ENCODE data around the gene AHCYL1. TPM values are rescaled to one million over a fixed set of nuclear protein-coding genes. Genes with fewer than 3 reads are reported as not detected.
A peak's percentile ranks its signal among the peaks of the same experiment; 100 is the strongest.

AHCYL1 gene
- polyA plus RNA-seq, 1 donor (not counting 4 experiments of a cell fraction or from before 2014, with no cell fraction given): 64.8 TPM

DNA sequence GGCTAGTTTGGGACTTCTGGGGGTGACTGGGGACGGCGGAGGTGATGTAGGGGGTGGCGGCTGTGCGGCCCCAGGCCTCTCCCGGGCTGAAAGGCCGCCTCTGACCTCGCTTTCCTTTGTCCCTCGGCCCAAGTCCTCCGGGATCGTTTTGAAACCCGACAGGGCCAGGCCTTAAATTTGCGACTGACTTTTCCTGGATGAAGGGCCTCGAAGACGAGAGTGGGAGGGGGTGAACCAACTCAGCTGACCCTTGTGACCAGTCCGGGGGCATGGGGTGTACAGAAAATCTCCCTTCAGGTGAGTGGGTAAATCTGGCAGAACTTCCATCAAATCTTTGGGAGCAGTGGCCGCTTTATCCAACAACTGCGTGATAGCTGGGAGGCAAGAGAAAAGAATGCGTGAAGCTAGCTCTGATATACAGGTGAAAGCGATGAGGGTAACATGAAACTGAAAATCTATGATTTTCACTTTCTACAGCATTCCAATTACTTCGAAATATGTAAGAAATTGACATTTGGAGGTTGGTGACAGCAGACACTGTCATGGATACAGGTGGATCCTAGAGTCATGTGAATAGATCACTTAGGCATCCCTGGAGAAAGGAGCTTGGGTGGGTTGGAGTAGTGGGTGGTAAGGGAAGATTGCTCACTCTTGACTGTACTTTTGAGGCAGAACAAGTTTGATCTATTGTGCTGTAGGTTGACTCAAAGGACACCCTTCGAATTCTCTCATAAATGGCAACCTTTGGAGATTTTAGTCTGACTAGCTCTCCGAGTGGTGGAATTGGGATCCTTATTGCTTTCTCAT, 885 bp downstream of the AHCYL1 start:
- H3K4me3 ChIP-seq (ENCODE audit: control insufficient read depth in 2 of 3, extremely low read depth in 1 of 3, insufficient read depth in 2 of 3, low read depth in 1 of 3, low read length in 3 of 3): peak overlapping the region; percentile 84 to 93 (median 90)
- H3K4me1 ChIP-seq (ENCODE audit: control insufficient read depth, extremely low read depth, insufficient read depth, low read length): peaks cover 39% of the 10 kb centered on the region
- H4K20me1 ChIP-seq (ENCODE audit: control insufficient read depth, extremely low read depth, insufficient read depth, low read length): peaks cover 2% of the 10 kb centered on the region
- dilution Hi-C loops (cut with MboI; ENCODE audit: extremely low pct_ligation_motif_present, low sequenced_read_pairs): no loop called here
- H3K27me3 ChIP-seq (ENCODE audit: control insufficient read depth, extremely low read depth, insufficient read depth, low read length): no peaks in the 10 kb centered on the region
- peaks cover 39% of the 10 kb centered on the region for H3K79me2 ChIP-seq (ENCODE audit: control insufficient read depth, insufficient read depth, low read length)
- peak overlapping the region; percentile 96 for H3K4me2 ChIP-seq (ENCODE audit: control insufficient read depth, extremely low read depth, insufficient read depth, low read depth, low read length)
- DNase-seq (ENCODE audit: low read depth, low spot score): no peak
- no peaks in the 10 kb centered on the region for H3K9me1 ChIP-seq (ENCODE audit: control insufficient read depth, extremely low read depth, insufficient read depth, low read length)
- H3K9ac ChIP-seq (ENCODE audit: control insufficient read depth, extremely low read depth, insufficient read depth, low read length): peak overlapping the region; percentile 93
- no peaks in the 10 kb centered on the region for H3K36me3 ChIP-seq (ENCODE audit: control insufficient read depth in 2 of 2, extremely low read depth in 1 of 2, insufficient read depth in 2 of 2, low read length in 2 of 2)
- no peaks in the 10 kb centered on the region for H3K9me3 ChIP-seq (ENCODE audit: control insufficient read depth, low read depth, low read length)
- peak overlapping the region; percentile 61 for H2AFZ ChIP-seq (ENCODE audit: control insufficient read depth, low read length)
- peak overlapping the region; percentile 79 for H3K27ac ChIP-seq (ENCODE audit: control insufficient read depth, insufficient read depth, low read length)
- TF ChIP-seq, protein P1, sequence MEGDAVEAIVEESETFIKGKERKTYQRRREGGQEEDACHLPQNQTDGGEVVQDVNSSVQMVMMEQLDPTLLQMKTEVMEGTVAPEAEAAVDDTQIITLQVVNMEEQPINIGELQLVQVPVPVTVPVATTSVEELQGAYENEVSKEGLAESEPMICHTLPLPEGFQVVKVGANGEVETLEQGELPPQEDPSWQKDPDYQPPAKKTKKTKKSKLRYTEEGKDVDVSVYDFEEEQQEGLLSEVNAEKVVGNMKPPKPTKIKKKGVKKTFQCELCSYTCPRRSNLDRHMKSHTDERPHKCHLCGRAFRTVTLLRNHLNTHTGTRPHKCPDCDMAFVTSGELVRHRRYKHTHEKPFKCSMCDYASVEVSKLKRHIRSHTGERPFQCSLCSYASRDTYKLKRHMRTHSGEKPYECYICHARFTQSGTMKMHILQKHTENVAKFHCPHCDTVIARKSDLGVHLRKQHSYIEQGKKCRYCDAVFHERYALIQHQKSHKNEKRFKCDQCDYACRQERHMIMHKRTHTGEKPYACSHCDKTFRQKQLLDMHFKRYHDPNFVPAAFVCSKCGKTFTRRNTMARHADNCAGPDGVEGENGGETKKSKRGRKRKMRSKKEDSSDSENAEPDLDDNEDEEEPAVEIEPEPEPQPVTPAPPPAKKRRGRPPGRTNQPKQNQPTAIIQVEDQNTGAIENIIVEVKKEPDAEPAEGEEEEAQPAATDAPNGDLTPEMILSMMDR (optimal IDR thresholded peaks at IDR 0.05 in 1 of 3, IDR thresholded peaks at IDR 0.05 in 1 of 3, conservative IDR thresholded peaks at IDR 0.05 in 1 of 3; ENCODE audit: extremely low read depth in 1 of 3, insufficient read depth in 2 of 3, low read length in 3 of 3): no peak
- no peak for TF ChIP-seq EZH2 (IDR thresholded peaks at IDR 0.05; ENCODE audit: low read length)
- no peak for FAIRE-seq

GRCh38 chr1:109986054-109986444, 1.5 kb downstream of the AHCYL1 start:
- TF ChIP-seq EZH2 (IDR thresholded peaks at IDR 0.05; ENCODE audit: low read length): no peak
- TF ChIP-seq, protein P1 (optimal IDR thresholded peaks at IDR 0.05 in 1 of 3, IDR thresholded peaks at IDR 0.05 in 1 of 3, conservative IDR thresholded peaks at IDR 0.05 in 1 of 3; ENCODE audit: extremely low read depth in 1 of 3, insufficient read depth in 2 of 3, low read length in 3 of 3): no peak
- H2AFZ ChIP-seq (ENCODE audit: control insufficient read depth, low read length): no peak overlapping the region
- H3K4me3 ChIP-seq (ENCODE audit: control insufficient read depth in 2 of 3, extremely low read depth in 1 of 3, insufficient read depth in 2 of 3, low read depth in 1 of 3, low read length in 3 of 3): peak overlapping the region; percentile 84 to 93 (median 90)
- no peaks in the 10 kb centered on the region for H3K36me3 ChIP-seq (ENCODE audit: control insufficient read depth in 2 of 2, extremely low read depth in 1 of 2, insufficient read depth in 2 of 2, low read length in 2 of 2)
- dilution Hi-C loops (cut with MboI; ENCODE audit: extremely low pct_ligation_motif_present, low sequenced_read_pairs): no loop called here
- H3K79me2 ChIP-seq (ENCODE audit: control insufficient read depth, insufficient read depth, low read length): peaks cover 45% of the 10 kb centered on the region
- peaks cover 42% of the 10 kb centered on the region for H3K4me1 ChIP-seq (ENCODE audit: control insufficient read depth, extremely low read depth, insufficient read depth, low read length)
- H3K27ac ChIP-seq (ENCODE audit: control insufficient read depth, insufficient read depth, low read length): peak overlapping the region; percentile 79
- H3K9me1 ChIP-seq (ENCODE audit: control insufficient read depth, extremely low read depth, insufficient read depth, low read length): no peaks in the 10 kb centered on the region
- no peaks in the 10 kb centered on the region for H3K9me3 ChIP-seq (ENCODE audit: control insufficient read depth, low read depth, low read length)
- FAIRE-seq (no peak), DNase-seq (ENCODE audit: low read depth, low spot score) (no peak)
- peak overlapping the region; percentile 96 for H3K4me2 ChIP-seq (ENCODE audit: control insufficient read depth, extremely low read depth, insufficient read depth, low read depth, low read length)
- H4K20me1 ChIP-seq (ENCODE audit: control insufficient read depth, extremely low read depth, insufficient read depth, low read length): peaks cover 2% of the 10 kb centered on the region
- H3K27me3 ChIP-seq (ENCODE audit: control insufficient read depth, extremely low read depth, insufficient read depth, low read length): no peaks in the 10 kb centered on the region
- H3K9ac ChIP-seq (ENCODE audit: control insufficient read depth, extremely low read depth, insufficient read depth, low read length): peak overlapping the region; percentile 93
